SU-DHL-6 (cell line): Measurements from ENCODE around the gene SCAMP2.

Experiments
- EZH2phosphoT487 ChIP-seq: fragments of 200-600 bp; sonication (generic), shearing (Covaris generic); conservative IDR thresholded peaks from 2 replicates; pipeline ENCODE4 v1.6.1; 2018; ENCODE audit warnings: mild to moderate bottlenecking, antibody characterized with exemption, low read length, moderate library complexity, mixed read lengths
- TF ChIP-seq, protein P1 (sequence below): fragments of 200-600 bp; sonication (generic); IDR thresholded peaks from one replicate; pipeline ENCODE4 v1.5.1; 2017; ENCODE audit warnings: antibody characterized with exemption, mild to moderate bottlenecking, low read length, moderate library complexity; ENCODE audit not compliant: insufficient read depth, poor library complexity, severe bottlenecking

DNA sequence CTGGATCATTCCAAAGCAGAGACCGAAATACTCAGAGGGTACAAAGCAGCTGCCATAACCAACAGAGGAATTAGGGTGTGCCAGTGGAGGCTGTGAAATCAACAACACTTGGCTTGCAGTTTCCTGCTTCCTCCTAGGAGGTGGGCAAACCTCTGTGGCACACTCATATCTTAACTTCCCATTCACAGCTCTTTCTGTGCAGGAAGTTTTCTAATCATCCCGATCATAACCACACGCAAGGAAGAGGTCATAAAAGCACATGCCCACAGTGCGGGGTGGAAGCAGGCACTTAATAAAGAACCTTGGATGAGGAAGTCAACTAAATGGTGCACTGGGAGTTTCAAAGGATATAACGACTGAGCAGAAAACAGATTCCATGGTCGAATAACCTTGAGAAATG is 5.1 kb downstream of the SCAMP2 start:
- TF ChIP-seq, protein P1, sequence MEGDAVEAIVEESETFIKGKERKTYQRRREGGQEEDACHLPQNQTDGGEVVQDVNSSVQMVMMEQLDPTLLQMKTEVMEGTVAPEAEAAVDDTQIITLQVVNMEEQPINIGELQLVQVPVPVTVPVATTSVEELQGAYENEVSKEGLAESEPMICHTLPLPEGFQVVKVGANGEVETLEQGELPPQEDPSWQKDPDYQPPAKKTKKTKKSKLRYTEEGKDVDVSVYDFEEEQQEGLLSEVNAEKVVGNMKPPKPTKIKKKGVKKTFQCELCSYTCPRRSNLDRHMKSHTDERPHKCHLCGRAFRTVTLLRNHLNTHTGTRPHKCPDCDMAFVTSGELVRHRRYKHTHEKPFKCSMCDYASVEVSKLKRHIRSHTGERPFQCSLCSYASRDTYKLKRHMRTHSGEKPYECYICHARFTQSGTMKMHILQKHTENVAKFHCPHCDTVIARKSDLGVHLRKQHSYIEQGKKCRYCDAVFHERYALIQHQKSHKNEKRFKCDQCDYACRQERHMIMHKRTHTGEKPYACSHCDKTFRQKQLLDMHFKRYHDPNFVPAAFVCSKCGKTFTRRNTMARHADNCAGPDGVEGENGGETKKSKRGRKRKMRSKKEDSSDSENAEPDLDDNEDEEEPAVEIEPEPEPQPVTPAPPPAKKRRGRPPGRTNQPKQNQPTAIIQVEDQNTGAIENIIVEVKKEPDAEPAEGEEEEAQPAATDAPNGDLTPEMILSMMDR = no peak
- TF ChIP-seq EZH2phosphoT487 = no peak
